GM12874 (cell line): ENCODE results near the gene FOXD2.

Experiments used
- CTCF ChIP-seq: IDR thresholded peaks from 2 replicates; pipeline ENCODE4 v1.5.1; 2011; ENCODE audit warnings: low read depth, mild to moderate bottlenecking, control low read depth, low read length, moderate library complexity; ENCODE audit not compliant: insufficient read depth

FOXD2 gene

GRCh38 chr1:47436979-47437446, 831 bp upstream of the FOXD2 start:
- no peak for TF ChIP-seq CTCF

GRCh38 chr1:47438165-47439016, 547 bp downstream of the FOXD2 start:
- TF ChIP-seq CTCF, result no peak

- TF ChIP-seq CTCF, result no peak
Measured at GRCh38 chr1:47439017-47439818, 1.4 kb downstream of the FOXD2 start.

GRCh38 chr1:47439819-47440598, 2.2 kb downstream of the FOXD2 start:
- TF ChIP-seq CTCF, result no peak

- TF ChIP-seq CTCF, result no peak
Measured at GRCh38 chr1:47440599-47441081, 2.8 kb downstream of the FOXD2 start.

- no peak for TF ChIP-seq CTCF
Measured at GRCh38 chr1:47441450-47442106, 3.7 kb downstream of the FOXD2 start.
